VCaP (cell line): ENCODE data around the gene TTBK2.

ENCODE experiments used
- H3K27ac ChIP-seq: fragments of 450-650 bp; 2 replicates; pipeline ENCODE4 v1.5.1; 2017
- CTCF ChIP-seq: fragments of 450-650 bp; conservative IDR thresholded peaks from 2 replicates; pipeline ENCODE4 v1.5.1; 2017; ENCODE audit warnings: mild to moderate bottlenecking, moderate library complexity

TTBK2 gene

GRCh38 chr15:42712584-42712983, 208.0 kb downstream of the TTBK2 start:
- no peak overlapping the region for H3K27ac ChIP-seq
- no peak for TF ChIP-seq CTCF

DNA sequence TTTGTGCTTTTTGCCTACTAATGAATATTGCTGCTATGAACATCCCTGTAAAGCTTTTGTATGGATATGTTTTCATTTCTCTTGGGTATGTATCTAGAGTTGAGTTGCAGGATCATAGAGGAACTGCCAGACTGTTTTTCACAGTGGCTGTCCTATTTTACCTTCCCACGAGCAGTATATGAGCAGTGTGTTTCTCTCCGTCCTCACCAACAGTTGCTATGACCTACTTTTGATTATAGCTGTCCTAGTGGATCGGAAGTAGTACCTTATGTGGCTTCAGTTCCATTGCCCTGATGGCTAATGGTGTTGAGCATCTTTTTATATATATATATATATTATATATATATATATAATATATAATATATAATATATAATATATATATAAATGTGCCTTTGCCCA, 208.8 kb downstream of the TTBK2 start:
- no peak overlapping the region for H3K27ac ChIP-seq
- TF ChIP-seq CTCF: no peak

DNA sequence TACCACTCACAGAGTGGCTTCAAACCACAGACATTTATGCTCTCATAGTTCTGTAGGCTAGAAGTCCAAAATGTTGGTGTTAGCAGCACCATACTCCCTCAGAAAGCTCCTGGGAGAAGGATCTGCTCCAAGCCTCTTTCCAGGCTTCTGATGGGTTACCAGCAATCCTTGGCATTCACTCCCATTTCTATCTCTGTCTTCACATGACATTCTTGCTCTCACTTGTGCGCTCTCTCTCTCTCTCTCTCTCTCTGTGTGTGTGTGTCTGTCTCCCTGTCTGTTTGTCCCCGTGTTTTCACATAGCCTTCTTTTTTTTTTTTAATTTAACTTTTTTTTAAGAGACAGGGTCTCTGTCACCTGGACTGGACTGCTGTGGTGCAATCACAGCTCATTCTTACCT, 209.9 kb downstream of the TTBK2 start:
- no peak for TF ChIP-seq CTCF
- H3K27ac ChIP-seq: no peak overlapping the region

GRCh38 chr15:42707873-42708544, 212.6 kb downstream of the TTBK2 start:
- peak overlapping the region; percentile 8; the same call in 1 of the 2 replicates for H3K27ac ChIP-seq
- no peak for TF ChIP-seq CTCF

DNA sequence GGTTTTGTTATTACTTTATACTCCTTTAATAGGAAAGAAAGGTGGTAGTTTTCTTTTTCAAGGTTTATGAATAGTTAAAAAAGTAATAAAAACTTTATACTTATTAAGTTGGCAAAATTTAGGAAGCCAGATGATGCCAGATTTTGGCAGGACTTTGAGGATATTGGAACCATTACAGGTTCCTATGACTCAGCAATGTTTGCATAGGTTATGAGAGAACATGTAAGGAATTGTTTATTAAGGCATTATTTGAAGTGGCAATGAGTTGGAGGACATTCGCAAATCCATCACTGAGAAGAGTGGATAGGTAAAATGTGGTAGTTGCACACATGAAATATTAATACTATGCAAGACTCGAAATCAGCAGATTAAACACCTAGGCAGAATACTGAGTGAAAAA, 213.5 kb downstream of the TTBK2 start:
- no peak for TF ChIP-seq CTCF
- peak overlapping the region; percentile 34; the same call in 1 of the 2 replicates for H3K27ac ChIP-seq

GRCh38 chr15:42705336-42705735, 215.2 kb downstream of the TTBK2 start:
- no peak overlapping the region for H3K27ac ChIP-seq
- TF ChIP-seq CTCF: no peak

- no peak overlapping the region for H3K27ac ChIP-seq
- TF ChIP-seq CTCF: peak; percentile 93
Measured at GRCh38 chr15:42704492-42704926, 216.1 kb downstream of the TTBK2 start.
